Stimulated activated memory B cell treated with anti-CD40 and anti-IgM and Interleukin-4, amounts not matched to agents 10 μg/mL and 1 μg/mL and 100 μg/mL, for 72 hours (primary cell): ENCODE data around the gene WDR77.

Experiments used
- ATAC-seq: fragments of 150-1000 bp; cut with Tn5 transposase; 2 replicates; pipeline ENCODE4 v1.10.0; 2021
- H3K27ac Mint-ChIP-seq: one replicate; pipeline ENCODE4 v1.8.0; 2022; ENCODE audit warnings: mild to moderate bottlenecking, mixed read lengths
- H3K27me3 Mint-ChIP-seq: one replicate; pipeline ENCODE4 v1.8.0; 2022; ENCODE audit warnings: mixed read lengths
- H3K36me3 Mint-ChIP-seq: one replicate; pipeline ENCODE4 v1.8.0; 2022; ENCODE audit warnings: mixed read lengths
- H3K4me1 Mint-ChIP-seq: one replicate; pipeline ENCODE4 v1.8.0; 2022; ENCODE audit warnings: mixed read lengths
- H3K4me3 Mint-ChIP-seq: one replicate; pipeline ENCODE4 v1.8.0; 2022; ENCODE audit warnings: mild to moderate bottlenecking, moderate library complexity, mixed read lengths
- H3K9me3 Mint-ChIP-seq: one replicate; pipeline ENCODE4 v1.8.0; 2022; ENCODE audit warnings: mixed read lengths

The WDR77 gene

GRCh38 chr1:111455642-111456031, 6.6 kb upstream of the WDR77 start:
- no peak overlapping the region for H3K27ac Mint-ChIP-seq
- H3K4me1 Mint-ChIP-seq = peaks cover 40% of the 10 kb centered on the region
- no peaks in the 10 kb centered on the region for H3K9me3 Mint-ChIP-seq
- H3K27me3 Mint-ChIP-seq = no peaks in the 10 kb centered on the region
- peaks cover 67% of the 10 kb centered on the region for H3K36me3 Mint-ChIP-seq
- ATAC-seq = no peak
- no peak overlapping the region for H3K4me3 Mint-ChIP-seq

GRCh38 chr1:111454859-111455641, 6.0 kb upstream of the WDR77 start:
- no peak for ATAC-seq
- peak overlapping the region; percentile 12 for H3K27ac Mint-ChIP-seq
- H3K9me3 Mint-ChIP-seq = no peaks in the 10 kb centered on the region
- H3K4me3 Mint-ChIP-seq = no peak overlapping the region
- no peaks in the 10 kb centered on the region for H3K27me3 Mint-ChIP-seq
- H3K36me3 Mint-ChIP-seq = peaks cover 65% of the 10 kb centered on the region
- H3K4me1 Mint-ChIP-seq = peaks cover 45% of the 10 kb centered on the region

- H3K27me3 Mint-ChIP-seq = no peaks in the 10 kb centered on the region
- H3K36me3 Mint-ChIP-seq = peaks cover 66% of the 10 kb centered on the region
- ATAC-seq = no peak
- H3K4me3 Mint-ChIP-seq = no peak overlapping the region
- H3K27ac Mint-ChIP-seq = peak overlapping the region; percentile 12
- H3K4me1 Mint-ChIP-seq = peaks cover 51% of the 10 kb centered on the region
- H3K9me3 Mint-ChIP-seq = no peaks in the 10 kb centered on the region
Observed at GRCh38 chr1:111453706-111454105, 4.7 kb upstream of the WDR77 start.

GRCh38 chr1:111452581-111452980, 3.5 kb upstream of the WDR77 start:
- no peak for ATAC-seq
- Mint-ChIP-seq H3K9me3 (no peaks in the 10 kb centered on the region), H3K4me1 (peaks cover 57% of the 10 kb centered on the region), H3K27ac (peak overlapping the region; percentile 99), H3K4me3 (no peak overlapping the region), H3K27me3 (no peaks in the 10 kb centered on the region), H3K36me3 (peaks cover 55% of the 10 kb centered on the region)

- no peaks in the 10 kb centered on the region for H3K27me3 Mint-ChIP-seq
- peaks cover 65% of the 10 kb centered on the region for H3K4me1 Mint-ChIP-seq
- H3K36me3 Mint-ChIP-seq = peaks cover 42% of the 10 kb centered on the region
- H3K27ac Mint-ChIP-seq = peak overlapping the region; percentile 99
- H3K4me3 Mint-ChIP-seq = peak overlapping the region; percentile 100
- ATAC-seq = no peak
- H3K9me3 Mint-ChIP-seq = no peaks in the 10 kb centered on the region
Observed at GRCh38 chr1:111450185-111450584, 1.1 kb upstream of the WDR77 start.

GRCh38 chr1:111449703-111450017, 604 bp upstream of the WDR77 start:
- peaks cover 66% of the 10 kb centered on the region for H3K4me1 Mint-ChIP-seq
- H3K9me3 Mint-ChIP-seq = no peaks in the 10 kb centered on the region
- ATAC-seq = no peak
- H3K27ac Mint-ChIP-seq = peak overlapping the region; percentile 99
- no peaks in the 10 kb centered on the region for H3K27me3 Mint-ChIP-seq
- H3K4me3 Mint-ChIP-seq = peak overlapping the region; percentile 100
- peaks cover 38% of the 10 kb centered on the region for H3K36me3 Mint-ChIP-seq

- Mint-ChIP-seq H3K27me3 (no peaks in the 10 kb centered on the region), H3K4me3 (peak overlapping the region; percentile 100), H3K9me3 (no peaks in the 10 kb centered on the region), H3K27ac (peak overlapping the region; percentile 99), H3K4me1 (peaks cover 67% of the 10 kb centered on the region), H3K36me3 (peaks cover 42% of the 10 kb centered on the region)
- ATAC-seq = peak; percentile 68
Observed at GRCh38 chr1:111448482-111448917, 556 bp downstream of the WDR77 start.

GRCh38 chr1:111446967-111447892, 1.8 kb downstream of the WDR77 start:
- Mint-ChIP-seq H3K27ac (peak overlapping the region; percentile 99), H3K9me3 (no peaks in the 10 kb centered on the region), H3K27me3 (no peaks in the 10 kb centered on the region), H3K36me3 (peaks cover 53% of the 10 kb centered on the region), H3K4me3 (peak overlapping the region; percentile 100), H3K4me1 (peaks cover 69% of the 10 kb centered on the region)
- ATAC-seq = no peak

- Mint-ChIP-seq H3K27ac (peak overlapping the region; percentile 99), H3K9me3 (no peaks in the 10 kb centered on the region), H3K4me1 (peaks cover 68% of the 10 kb centered on the region), H3K4me3 (no peak overlapping the region), H3K36me3 (peaks cover 52% of the 10 kb centered on the region), H3K27me3 (no peaks in the 10 kb centered on the region)
- ATAC-seq = no peak
Observed at GRCh38 chr1:111446546-111446945, 2.5 kb downstream of the WDR77 start.

GRCh38 chr1:111444031-111444430, 5.0 kb downstream of the WDR77 start:
- H3K4me1 Mint-ChIP-seq = peaks cover 48% of the 10 kb centered on the region
- peaks cover 60% of the 10 kb centered on the region for H3K36me3 Mint-ChIP-seq
- ATAC-seq = no peak
- H3K9me3 Mint-ChIP-seq = no peaks in the 10 kb centered on the region
- no peaks in the 10 kb centered on the region for H3K27me3 Mint-ChIP-seq
- peak overlapping the region; percentile 9 for H3K27ac Mint-ChIP-seq
- no peak overlapping the region for H3K4me3 Mint-ChIP-seq

GRCh38 chr1:111442457-111442856, 6.6 kb downstream of the WDR77 start:
- Mint-ChIP-seq H3K9me3 (no peaks in the 10 kb centered on the region), H3K27ac (peak overlapping the region; percentile 57), H3K4me3 (no peak overlapping the region), H3K27me3 (no peaks in the 10 kb centered on the region), H3K4me1 (peaks cover 36% of the 10 kb centered on the region), H3K36me3 (peaks cover 62% of the 10 kb centered on the region)
- ATAC-seq = peak; percentile 64

- Mint-ChIP-seq H3K27me3 (no peaks in the 10 kb centered on the region), H3K4me1 (peaks cover 28% of the 10 kb centered on the region), H3K4me3 (no peak overlapping the region), H3K9me3 (no peaks in the 10 kb centered on the region), H3K36me3 (peaks cover 60% of the 10 kb centered on the region), H3K27ac (peak overlapping the region; percentile 57)
- ATAC-seq = peak; percentile 77
Observed at GRCh38 chr1:111441573-111442192, 7.4 kb downstream of the WDR77 start.

- Mint-ChIP-seq H3K4me3 (no peak overlapping the region), H3K4me1 (peaks cover 21% of the 10 kb centered on the region), H3K27ac (peak overlapping the region; percentile 7), H3K36me3 (peaks cover 52% of the 10 kb centered on the region), H3K27me3 (no peaks in the 10 kb centered on the region), H3K9me3 (no peaks in the 10 kb centered on the region)
- ATAC-seq = no peak
Observed at GRCh38 chr1:111439461-111440351, 9.3 kb downstream of the WDR77 start.

- Mint-ChIP-seq H3K4me1 (peaks cover 1% of the 10 kb centered on the region), H3K9me3 (no peaks in the 10 kb centered on the region), H3K27me3 (no peaks in the 10 kb centered on the region), H3K4me3 (no peak overlapping the region), H3K36me3 (peaks cover 24% of the 10 kb centered on the region), H3K27ac (no peak overlapping the region)
- no peak for ATAC-seq
Observed at GRCh38 chr1:111436726-111437125, 12.3 kb downstream of the WDR77 start.
